CD4-positive, alpha-beta T cell treated with Interleukin-6 for 4 hours (primary cell): ENCODE results near the gene RBM33.
A peak's percentile ranks its signal among the peaks of the same experiment; 100 is the strongest.

Experiments
- DNase-seq: peaks from one replicate; pipeline ENCODE4 v3.0.0-alpha.2; 2020; ENCODE audit warnings: mixed read lengths

RBM33 gene

GRCh38 chr7:155624412-155624811, 20.0 kb upstream of the RBM33 start:
- DNase-seq = no peak

GRCh38 chr7:155625557-155625956, 18.9 kb upstream of the RBM33 start:
- no peak for DNase-seq

GRCh38 chr7:155629171-155629570, 15.3 kb upstream of the RBM33 start:
- DNase-seq = no peak

GRCh38 chr7:155631155-155631554, 13.3 kb upstream of the RBM33 start:
- no peak for DNase-seq

- DNase-seq = no peak
These were observed 8.6 kb upstream of the RBM33 start for GRCh38 chr7:155635817-155636216.

GRCh38 chr7:155637155-155637554, 7.3 kb upstream of the RBM33 start:
- DNase-seq = no peak

- no peak for DNase-seq
These were observed 6.1 kb upstream of the RBM33 start for GRCh38 chr7:155638366-155638765.

- DNase-seq = no peak
These were observed 4.4 kb upstream of the RBM33 start for GRCh38 chr7:155639958-155640520.

- DNase-seq = no peak
These were observed 3.8 kb upstream of the RBM33 start for GRCh38 chr7:155640629-155641028.

GRCh38 chr7:155643804-155644177, 670 bp upstream of the RBM33 start:
- DNase-seq = no peak

- DNase-seq = peak; percentile 56
These were observed 579 bp downstream of the RBM33 start for GRCh38 chr7:155644971-155645509.

- no peak for DNase-seq
These were observed 1.2 kb downstream of the RBM33 start for GRCh38 chr7:155645662-155646061.

GRCh38 chr7:155646669-155647068, 2.2 kb downstream of the RBM33 start:
- no peak for DNase-seq

GRCh38 chr7:155647302-155647701, 2.8 kb downstream of the RBM33 start:
- DNase-seq = no peak

GRCh38 chr7:155647734-155648133, 3.3 kb downstream of the RBM33 start:
- DNase-seq = no peak

GRCh38 chr7:155648752-155649339, 4.4 kb downstream of the RBM33 start:
- no peak for DNase-seq

- no peak for DNase-seq
These were observed 5.1 kb downstream of the RBM33 start for GRCh38 chr7:155649588-155649987.

GRCh38 chr7:155652156-155653114, 8.0 kb downstream of the RBM33 start:
- no peak for DNase-seq

- DNase-seq = no peak
These were observed 9.3 kb downstream of the RBM33 start for GRCh38 chr7:155653803-155654202.

GRCh38 chr7:155656891-155657290, 12.4 kb downstream of the RBM33 start:
- no peak for DNase-seq

GRCh38 chr7:155660059-155660757, 15.7 kb downstream of the RBM33 start:
- DNase-seq = no peak

GRCh38 chr7:155660758-155661093, 16.3 kb downstream of the RBM33 start:
- DNase-seq = no peak

- DNase-seq = no peak
These were observed 18.0 kb downstream of the RBM33 start for GRCh38 chr7:155662343-155663043.
